PC-3 (cell line): ENCODE data around the gene ATP10A. TPM values are rescaled to one million over a fixed set of nuclear protein-coding genes. Genes with fewer than 3 reads are reported as not detected.

ENCODE experiments used
- ATAC-seq: fragments of 200-7000 bp; cut with Tn5 transposase; 2 replicates; pipeline ENCODE4 v1.9.1; 2020; ENCODE audit warnings: mild to moderate bottlenecking, moderate library complexity
- BruUV-seq: library from RNA; stranded (reverse); fragments of 400-500 nt; replicated peaks from 2 replicates; lab custom pipeline; 2021; lab: Mats Ljungman, UMichigan
- CTCF ChIA-PET: fragments of 300-600 bp; sonication (Branson Sonifier 250); formaldehyde crosslinking; loops from one replicate; lab custom pipeline; 2022; ENCODE audit warnings: antibody characterized with exemption; lab: Charles Lee
- POLR2A ChIA-PET: fragments of 300-600 bp; sonication (Branson Sonifier 250); formaldehyde crosslinking; loops from one replicate; lab custom pipeline; 2022; ENCODE audit warnings: antibody characterized with exemption; ENCODE audit not compliant: unreplicated experiment; lab: Charles Lee
- DNase-seq: peaks from one replicate; pipeline ENCODE4 v3.0.0-alpha.2; 2015
- H2AFZ ChIP-seq: fragments of 300-600 bp; sonication (generic); 2 replicates; pipeline ENCODE4 v1.6.0; 2016; ENCODE audit warnings: antibody characterized with exemption, low read length
- H3F3A ChIP-seq: fragments of 300-600 bp; sonication (generic); one replicate; pipeline ENCODE4 v1.6.0; 2017; ENCODE audit warnings: antibody characterized with exemption, low read length, control low read depth, mild to moderate bottlenecking; ENCODE audit not compliant: unreplicated experiment
- H3K27ac ChIP-seq: fragments of 300-600 bp; sonication (generic); 2 replicates; pipeline ENCODE4 v1.5.1; 2016; ENCODE audit warnings: mild to moderate bottlenecking, low read length
- H3K27me3 ChIP-seq: fragments of 300-600 bp; sonication (generic); 2 replicates; pipeline ENCODE4 v1.6.1; 2016; ENCODE audit warnings: low read length, mixed read lengths
- H3K36me3 ChIP-seq: fragments of 300-600 bp; sonication (generic); 2 replicates; pipeline ENCODE4 v1.6.1; 2016; ENCODE audit warnings: low read depth, mixed run types, low read length, mixed read lengths
- H3K4me1 ChIP-seq: fragments of 300-600 bp; sonication (generic); 2 replicates; pipeline ENCODE4 v1.5.1; 2016; ENCODE audit warnings: low read length; ENCODE audit not compliant: insufficient read depth
- H3K4me2 ChIP-seq: fragments of 300-600 bp; sonication (generic); 2 replicates; pipeline ENCODE4 v1.6.0; 2016; ENCODE audit warnings: low read length
- H3K4me3 ChIP-seq: fragments of 300-600 bp; sonication (generic); 2 replicates; pipeline ENCODE4 v1.5.1; 2016; ENCODE audit warnings: mild to moderate bottlenecking, low read length, mixed read lengths
- H3K79me2 ChIP-seq: fragments of 300-600 bp; sonication (generic); 2 replicates; pipeline ENCODE4 v1.6.1; 2017; ENCODE audit warnings: low read length, mixed read lengths
- H3K9ac ChIP-seq: fragments of 300-600 bp; sonication (generic); 2 replicates; pipeline ENCODE4 v1.6.0; 2016; ENCODE audit warnings: mild to moderate bottlenecking, low read length
- H3K9me2 ChIP-seq: fragments of 300-600 bp; sonication (generic); replicated peaks from 2 replicates; pipeline ENCODE4 v1.6.1; 2016; ENCODE audit warnings: mixed run types, low read length, mixed read lengths
- H3K9me3 ChIP-seq: fragments of 300-600 bp; sonication (generic); 2 replicates; pipeline ENCODE4 v1.6.1; 2016; ENCODE audit warnings: low read length, mixed read lengths
- H4K20me1 ChIP-seq: fragments of 300-600 bp; sonication (generic); 2 replicates; pipeline ENCODE4 v1.6.1; 2016; ENCODE audit warnings: low read length, mixed read lengths
- EZH2 ChIP-seq: fragments of 300-600 bp; sonication (generic); IDR thresholded peaks from one replicate; pipeline ENCODE4 v1.6.1; 2017; ENCODE audit warnings: antibody characterized with exemption, mild to moderate bottlenecking, low read length; ENCODE audit not compliant: unreplicated experiment
- EZH2phosphoT487 ChIP-seq: fragments of 300-600 bp; sonication (generic); IDR thresholded peaks from 2 replicates; pipeline ENCODE4 v1.6.1; 2018; ENCODE audit warnings: mild to moderate bottlenecking, antibody characterized with exemption, low read length, borderline replicate concordance
- intact Hi-C: fragments of 100-400 bp; cut with micrococcal nuclease; formaldehyde crosslinking; loops from 2 replicates; pipeline ENCODE4 v1.9.0; 2023
- total RNA-seq: library from RNA; depleted of rRNA; stranded (reverse); fragments of >200 nt; gene quantifications from 2 replicates; pipeline ENCODE4 v1.2.3, GENCODE V29; 2014
- TF ChIP-seq, protein P1 (sequence below): fragments of 300-600 bp; sonication (generic); conservative IDR thresholded peaks from 2 replicates; pipeline ENCODE4 v1.5.1; 2017; ENCODE audit warnings: antibody characterized with exemption, low read depth, mild to moderate bottlenecking, low read length

ATP10A gene
- total RNA-seq, 1 experiment from 2014 or later = 2.6 TPM

DNA sequence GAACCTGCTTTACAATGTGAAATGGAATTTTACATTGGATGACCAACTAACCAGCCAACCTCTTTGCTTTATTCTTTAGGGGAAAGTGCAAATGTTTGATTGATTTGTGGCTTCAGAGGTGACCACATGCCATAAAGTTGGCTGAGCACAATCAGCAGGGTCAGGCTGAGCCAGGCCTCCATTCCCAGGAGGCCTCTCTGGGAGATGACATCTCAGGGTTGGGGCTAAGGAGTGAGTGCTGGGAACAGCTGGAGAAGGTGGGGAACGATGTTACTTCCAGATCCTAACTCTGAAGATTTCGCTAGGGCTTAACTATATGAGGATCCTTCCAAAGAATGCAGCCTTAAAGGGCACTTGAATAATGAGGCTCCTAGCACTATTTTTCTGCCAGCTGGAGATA, 131.7 kb downstream of the ATP10A start:
- peak; percentile 12 for DNase-seq
- BruUV-seq = no TSS peak

DNA sequence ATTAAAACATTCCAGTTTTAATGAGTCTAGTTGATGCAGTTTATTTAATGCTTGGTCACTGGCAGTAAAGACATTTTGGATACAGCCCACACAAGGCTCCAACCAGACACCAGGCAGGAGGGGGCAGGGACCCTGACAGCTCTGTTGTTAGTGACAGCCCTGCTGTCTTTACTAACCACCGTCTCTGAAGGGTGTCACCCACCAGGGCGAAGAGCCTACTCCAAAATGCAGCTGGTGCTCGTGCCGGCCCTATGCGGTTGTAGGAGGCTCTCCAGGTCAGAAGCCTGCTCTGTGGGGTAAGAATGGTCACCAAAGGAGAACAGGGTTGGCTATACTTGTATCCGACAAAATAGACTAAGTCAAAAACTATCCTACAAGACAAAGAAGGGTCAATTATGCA, 132.2 kb downstream of the ATP10A start:
- no peaks in the 10 kb centered on the region for H3K9me3 ChIP-seq
- H3K27ac ChIP-seq = no peak overlapping the region
- ATAC-seq = no peak
- no peaks in the 10 kb centered on the region for H3F3A ChIP-seq
- H3K4me3 ChIP-seq = no peak overlapping the region
- BruUV-seq = no TSS peak
- H3K27me3 ChIP-seq = no peaks in the 10 kb centered on the region
- no peaks in the 10 kb centered on the region for H3K79me2 ChIP-seq
- ChIA-PET POLR2A (no interaction called here), CTCF (no interaction called here)
- intact Hi-C loops = no loop called here
- H3K9ac ChIP-seq = no peak overlapping the region
- no peaks in the 10 kb centered on the region for H3K36me3 ChIP-seq
- no peak overlapping the region for H3K4me2 ChIP-seq
- H3K9me2 ChIP-seq = no peaks in the 10 kb centered on the region
- DNase-seq = no peak
- no peak overlapping the region for H2AFZ ChIP-seq
- H4K20me1 ChIP-seq = no peaks in the 10 kb centered on the region
- TF ChIP-seq, protein P1, sequence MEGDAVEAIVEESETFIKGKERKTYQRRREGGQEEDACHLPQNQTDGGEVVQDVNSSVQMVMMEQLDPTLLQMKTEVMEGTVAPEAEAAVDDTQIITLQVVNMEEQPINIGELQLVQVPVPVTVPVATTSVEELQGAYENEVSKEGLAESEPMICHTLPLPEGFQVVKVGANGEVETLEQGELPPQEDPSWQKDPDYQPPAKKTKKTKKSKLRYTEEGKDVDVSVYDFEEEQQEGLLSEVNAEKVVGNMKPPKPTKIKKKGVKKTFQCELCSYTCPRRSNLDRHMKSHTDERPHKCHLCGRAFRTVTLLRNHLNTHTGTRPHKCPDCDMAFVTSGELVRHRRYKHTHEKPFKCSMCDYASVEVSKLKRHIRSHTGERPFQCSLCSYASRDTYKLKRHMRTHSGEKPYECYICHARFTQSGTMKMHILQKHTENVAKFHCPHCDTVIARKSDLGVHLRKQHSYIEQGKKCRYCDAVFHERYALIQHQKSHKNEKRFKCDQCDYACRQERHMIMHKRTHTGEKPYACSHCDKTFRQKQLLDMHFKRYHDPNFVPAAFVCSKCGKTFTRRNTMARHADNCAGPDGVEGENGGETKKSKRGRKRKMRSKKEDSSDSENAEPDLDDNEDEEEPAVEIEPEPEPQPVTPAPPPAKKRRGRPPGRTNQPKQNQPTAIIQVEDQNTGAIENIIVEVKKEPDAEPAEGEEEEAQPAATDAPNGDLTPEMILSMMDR = no peak
- no peak for TF ChIP-seq EZH2
- no peak for TF ChIP-seq EZH2phosphoT487
- no peaks in the 10 kb centered on the region for H3K4me1 ChIP-seq

More for the DNA sequence above, 131.7 kb downstream of the ATP10A start:
- POLR2A ChIA-PET = no interaction called here
- no peaks in the 10 kb centered on the region for H4K20me1 ChIP-seq
- no peaks in the 10 kb centered on the region for H3K27me3 ChIP-seq
- H3K79me2 ChIP-seq = no peaks in the 10 kb centered on the region
- TF ChIP-seq, protein P1 = no peak
- TF ChIP-seq EZH2phosphoT487 = no peak
- no peak for TF ChIP-seq EZH2
- H3K4me2 ChIP-seq = no peak overlapping the region
- CTCF ChIA-PET = no interaction called here
- H2AFZ ChIP-seq = no peak overlapping the region
- no peaks in the 10 kb centered on the region for H3K9me2 ChIP-seq
- no peaks in the 10 kb centered on the region for H3K4me1 ChIP-seq
- H3F3A ChIP-seq = no peaks in the 10 kb centered on the region
- no peak overlapping the region for H3K9ac ChIP-seq
- intact Hi-C loops = no loop called here
- H3K27ac ChIP-seq = no peak overlapping the region
- no peaks in the 10 kb centered on the region for H3K36me3 ChIP-seq
- H3K9me3 ChIP-seq = no peaks in the 10 kb centered on the region
- H3K4me3 ChIP-seq = no peak overlapping the region
- ATAC-seq = peak; percentile 31; the same call in 1 of the 2 replicates

DNA sequence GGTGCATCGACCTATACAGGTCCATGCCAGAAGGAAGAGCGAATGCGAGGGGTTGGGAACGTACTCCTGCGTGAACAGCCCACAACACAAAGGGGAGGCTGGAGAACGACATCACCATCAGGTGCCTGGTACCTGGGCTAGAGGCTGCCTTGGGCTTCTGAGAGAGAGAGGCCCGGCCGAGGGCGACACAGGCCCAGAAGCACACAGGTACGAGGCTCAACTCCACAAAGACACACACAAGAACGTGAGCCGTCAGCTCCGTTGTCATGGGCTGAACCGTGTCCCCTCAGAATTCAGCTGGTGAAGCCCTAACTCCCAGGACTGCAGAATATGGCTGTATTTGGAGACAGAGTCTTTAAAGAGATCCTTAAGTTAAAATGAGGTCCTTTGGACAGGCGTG, 134.3 kb downstream of the ATP10A start:
- H3K4me3 ChIP-seq = no peak overlapping the region
- H3K9me2 ChIP-seq = no peaks in the 10 kb centered on the region
- intact Hi-C loops = no loop called here
- no peaks in the 10 kb centered on the region for H4K20me1 ChIP-seq
- ChIA-PET CTCF (no interaction called here), POLR2A (no interaction called here)
- H3K79me2 ChIP-seq = no peaks in the 10 kb centered on the region
- no peaks in the 10 kb centered on the region for H3F3A ChIP-seq
- DNase-seq (no peak), ATAC-seq (no peak)
- H3K9ac ChIP-seq = no peak overlapping the region
- no peaks in the 10 kb centered on the region for H3K9me3 ChIP-seq
- H3K27ac ChIP-seq = no peak overlapping the region
- no peaks in the 10 kb centered on the region for H3K36me3 ChIP-seq
- no peak overlapping the region for H2AFZ ChIP-seq
- no peaks in the 10 kb centered on the region for H3K27me3 ChIP-seq
- H3K4me1 ChIP-seq = no peaks in the 10 kb centered on the region
- TF ChIP-seq EZH2 = no peak
- TF ChIP-seq, protein P1 = no peak
- no peak for TF ChIP-seq EZH2phosphoT487
- no peak overlapping the region for H3K4me2 ChIP-seq
- BruUV-seq = no TSS peak
